HL-60 (cell line): Measurements from ENCODE around the gene FAM124A.

Experiments
- CTCF ChIP-seq: IDR thresholded peaks from one replicate; pipeline ENCODE4 v1.5.1; 2011; ENCODE audit warnings: low read length, control low read depth, inconsistent platforms; ENCODE audit not compliant: insufficient read depth
- GABPA ChIP-seq: IDR thresholded peaks from 2 replicates; pipeline ENCODE4 v1.6.1; 2012; ENCODE audit warnings: low read depth

GRCh38 chr13:51266642-51267041 is 44.4 kb downstream of the FAM124A start:
- TF ChIP-seq CTCF: no peak
- TF ChIP-seq GABPA: no peak
